Measurements from ENCODE around the gene TAF15.

Gene TAF15

DNA sequence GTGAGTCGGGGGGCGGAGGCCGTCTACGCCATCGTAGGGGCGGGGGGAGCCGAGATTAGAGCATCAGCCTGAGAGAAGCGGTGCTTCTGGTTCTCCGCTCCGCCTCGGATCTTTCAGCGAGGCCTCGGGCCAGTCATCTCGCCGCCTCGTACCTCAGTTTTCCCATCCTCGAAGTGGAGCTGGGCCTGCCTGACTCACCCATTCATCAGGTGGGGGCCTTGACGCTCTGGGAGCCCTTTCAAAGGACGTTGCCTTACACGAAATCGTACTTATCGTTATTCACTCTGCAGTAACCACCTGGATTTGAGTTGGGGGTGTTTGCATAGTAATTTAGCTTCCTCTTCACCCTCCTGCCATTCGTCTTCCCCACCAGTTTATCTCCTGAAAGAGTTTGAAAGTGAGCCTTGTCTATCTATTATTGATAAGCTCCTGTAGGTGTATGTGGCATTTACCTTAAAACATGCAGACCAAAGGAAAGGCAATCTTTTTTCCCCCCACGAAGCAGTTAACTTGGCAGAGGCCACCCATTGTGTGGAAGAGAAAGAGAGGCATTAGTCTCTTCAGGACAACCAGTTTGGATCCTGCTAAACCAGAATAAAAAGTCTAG lies 674 bp downstream of the TAF15 start:
- in situ Hi-C loops (cut with HindIII; ENCODE audit: low pct_ligation_motif_present, low pct_unique_long_range_greater_than_20kb, low sequenced_read_pairs) = no loop called here

DNA sequence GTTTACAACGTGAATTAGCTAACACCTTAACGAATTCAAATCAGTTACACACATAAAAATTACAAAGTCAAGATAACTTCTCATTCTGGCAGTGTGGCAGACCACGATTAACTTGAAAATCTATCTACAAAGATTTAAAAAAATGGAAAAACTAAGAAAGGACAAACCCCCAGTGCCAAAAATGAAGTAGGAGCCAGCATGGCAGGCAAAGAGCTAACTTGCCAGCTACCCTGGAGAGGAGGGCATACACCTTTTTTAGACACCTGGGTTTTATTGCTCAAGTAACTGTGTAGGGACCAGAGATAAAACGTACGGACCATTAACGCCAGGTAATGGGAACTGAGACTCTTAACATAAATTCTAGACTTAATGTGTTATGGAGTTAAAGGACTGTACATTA lies 2.5 kb downstream of the TAF15 start:
- in situ Hi-C loops (cut with HindIII; ENCODE audit: low pct_ligation_motif_present, low pct_unique_long_range_greater_than_20kb, low sequenced_read_pairs) = no loop called here
- DNase-seq = no peak

More for the DNA sequence above, 674 bp downstream of the TAF15 start:
- peak; percentile 37 for DNase-seq

DNA sequence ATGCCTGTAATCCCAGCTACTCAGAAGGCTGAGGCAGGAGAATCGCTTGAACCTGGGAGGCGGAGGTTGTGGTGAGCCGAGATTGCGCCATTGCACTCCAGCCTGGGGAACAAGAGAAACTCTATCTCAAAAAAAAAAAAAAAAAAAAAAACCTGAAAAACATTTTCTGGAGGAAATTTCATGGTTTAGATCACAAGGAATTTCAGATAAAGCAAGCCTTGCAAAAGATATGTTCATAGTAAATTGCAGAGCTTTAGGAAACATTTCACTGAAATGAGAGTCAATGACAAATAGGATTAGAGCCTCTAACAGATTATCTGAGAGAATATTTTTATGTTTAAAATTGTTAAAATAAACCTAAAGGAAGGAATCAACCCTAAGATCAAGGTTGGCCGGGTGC lies 3.2 kb downstream of the TAF15 start:
- no peak for DNase-seq
- in situ Hi-C loops (cut with HindIII; ENCODE audit: low pct_ligation_motif_present, low pct_unique_long_range_greater_than_20kb, low sequenced_read_pairs) = no loop called here

DNA sequence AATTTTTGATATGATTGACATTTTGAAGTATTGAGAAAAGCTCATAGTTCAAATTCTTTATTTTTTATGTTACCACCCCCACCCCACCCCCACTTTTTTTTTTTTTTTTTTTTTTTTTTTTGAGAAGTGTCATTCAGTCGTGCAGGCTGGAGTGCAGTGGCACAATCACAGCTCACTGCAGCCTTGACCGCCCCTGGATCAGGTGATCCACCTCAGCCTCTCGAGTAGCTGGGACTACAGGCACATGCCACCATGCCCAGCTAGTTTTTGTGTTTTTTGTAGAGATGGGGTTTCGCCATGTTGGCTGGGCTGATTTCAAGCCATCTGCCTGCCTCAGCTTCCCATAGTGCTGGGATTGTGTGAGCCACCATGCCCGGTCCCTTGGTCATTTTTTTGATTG lies 7.4 kb downstream of the TAF15 start:
- no peak for DNase-seq
- in situ Hi-C loops (cut with HindIII; ENCODE audit: low pct_ligation_motif_present, low pct_unique_long_range_greater_than_20kb, low sequenced_read_pairs) = no loop called here

DNA sequence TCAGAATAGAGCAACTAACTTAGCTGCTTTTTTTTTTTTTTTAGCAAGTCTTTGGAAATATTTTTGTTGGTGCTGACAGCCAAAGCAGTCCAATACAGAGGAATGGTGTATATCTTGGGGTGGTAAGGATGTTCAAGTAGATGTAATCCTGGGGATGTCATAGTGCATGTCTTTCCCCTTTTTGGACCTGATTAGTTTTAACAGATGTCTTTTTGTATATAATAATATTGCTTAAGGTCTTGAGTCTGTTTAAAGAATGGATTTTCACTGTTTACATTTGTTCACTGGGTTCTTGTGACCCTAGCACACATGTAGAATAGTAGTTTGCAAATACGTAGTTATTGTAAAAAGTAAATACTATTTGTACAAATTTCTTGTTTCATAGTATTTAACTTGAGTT lies 7.9 kb downstream of the TAF15 start:
- in situ Hi-C loops (cut with HindIII; ENCODE audit: low pct_ligation_motif_present, low pct_unique_long_range_greater_than_20kb, low sequenced_read_pairs) = no loop called here
- no peak for DNase-seq

DNA sequence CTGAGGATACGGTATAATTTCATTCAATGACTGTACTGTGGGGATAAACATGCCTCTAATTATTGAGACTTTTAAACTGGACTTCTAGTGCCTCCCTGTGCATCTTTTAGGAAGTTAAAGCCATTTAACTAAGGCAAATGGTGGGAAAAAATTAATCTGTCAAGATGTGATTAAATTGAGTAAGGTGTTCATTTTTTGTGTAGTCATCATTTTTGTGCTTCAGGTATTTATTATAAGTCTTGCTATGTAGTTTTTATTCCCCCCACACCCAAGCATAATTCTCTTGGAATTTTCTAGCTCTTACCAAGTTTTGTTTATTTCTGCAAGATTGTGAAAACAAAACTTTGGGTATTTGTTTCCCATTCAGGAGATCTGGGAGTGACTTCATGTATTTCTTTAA lies 10.2 kb downstream of the TAF15 start:
- no peak for DNase-seq
- in situ Hi-C loops (cut with HindIII; ENCODE audit: low pct_ligation_motif_present, low pct_unique_long_range_greater_than_20kb, low sequenced_read_pairs) = no loop called here

DNA sequence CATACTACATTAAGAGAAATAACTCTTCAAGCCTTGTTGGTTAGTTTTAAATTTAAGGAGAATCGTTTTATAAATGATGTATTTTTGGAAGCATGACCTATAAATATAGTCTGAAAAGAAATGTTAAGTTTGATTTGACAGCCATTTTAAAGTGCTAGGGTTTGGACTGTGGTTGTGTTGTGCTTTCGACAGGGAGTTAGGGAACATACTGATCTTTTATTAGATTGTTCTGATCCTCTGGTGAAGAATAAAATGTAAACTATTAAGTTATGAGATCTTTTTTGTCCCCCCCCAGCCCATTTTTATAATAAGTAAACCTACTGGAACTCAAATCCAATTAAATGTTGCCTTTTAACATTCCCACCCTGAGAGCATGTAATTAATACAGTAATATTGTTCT lies 12.0 kb downstream of the TAF15 start:
- DNase-seq = no peak
- in situ Hi-C loops (cut with HindIII; ENCODE audit: low pct_ligation_motif_present, low pct_unique_long_range_greater_than_20kb, low sequenced_read_pairs) = no loop called here

DNA sequence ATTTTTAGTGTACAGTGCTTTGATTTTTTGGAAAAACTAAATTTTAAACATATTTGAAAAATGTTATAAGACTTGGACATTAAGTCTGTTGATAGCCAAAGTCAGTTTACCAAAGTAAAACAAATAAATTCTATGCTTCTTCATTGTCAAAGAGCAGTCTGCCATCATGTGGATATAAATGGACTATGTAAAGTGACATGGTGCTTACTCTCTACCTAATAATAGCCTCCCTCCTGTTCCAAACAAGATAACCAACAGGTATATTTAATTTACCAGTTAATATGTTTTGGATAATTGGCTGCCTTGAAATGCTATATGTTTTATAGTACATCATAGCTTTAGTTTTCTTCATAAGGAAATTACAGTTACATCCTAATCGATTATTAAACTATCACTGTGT lies 15.9 kb downstream of the TAF15 start:
- no peak for DNase-seq
- in situ Hi-C loops (cut with HindIII; ENCODE audit: low pct_ligation_motif_present, low pct_unique_long_range_greater_than_20kb, low sequenced_read_pairs) = no loop called here

DNA sequence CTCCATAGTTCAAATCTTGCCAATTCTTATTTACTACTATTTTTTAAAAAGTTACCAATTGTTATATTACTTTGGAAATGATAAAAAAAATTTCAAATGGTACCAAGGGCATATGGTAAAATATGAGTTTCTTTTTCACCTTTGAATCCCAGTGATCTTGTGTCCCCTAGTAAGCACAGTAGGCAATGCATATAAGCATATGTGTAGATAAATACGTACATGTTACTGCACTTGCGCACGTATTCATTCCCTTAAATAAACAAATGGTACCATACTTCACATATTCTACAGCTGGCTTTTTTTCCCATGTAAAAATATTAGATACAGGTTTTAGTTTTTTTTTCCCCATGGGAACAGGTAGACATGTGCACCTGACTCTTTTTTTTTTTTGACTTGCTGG lies 31.8 kb downstream of the TAF15 start:
- in situ Hi-C loops (cut with HindIII; ENCODE audit: low pct_ligation_motif_present, low pct_unique_long_range_greater_than_20kb, low sequenced_read_pairs) = no loop called here
- no peak for DNase-seq

DNA sequence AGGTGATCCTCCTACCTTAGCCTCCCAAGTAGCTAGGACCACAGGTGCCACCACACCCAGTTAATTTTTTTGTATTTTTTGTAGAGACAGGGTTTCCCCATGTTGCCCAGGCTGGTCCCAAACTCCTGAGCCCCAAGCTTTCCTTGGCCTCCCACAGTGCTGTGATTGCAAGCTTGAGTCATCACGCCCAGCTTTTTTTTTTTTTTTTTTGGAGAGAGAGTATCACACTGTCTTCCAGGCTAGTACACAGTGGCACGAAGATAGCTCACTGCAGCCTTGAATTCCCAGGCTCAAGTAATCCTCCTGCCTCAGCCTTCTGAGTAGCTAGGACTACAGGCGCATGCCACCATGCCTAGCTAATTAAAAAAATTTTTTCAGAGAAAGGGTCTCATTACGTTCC lies 32.2 kb downstream of the TAF15 start:
- in situ Hi-C loops (cut with HindIII; ENCODE audit: low pct_ligation_motif_present, low pct_unique_long_range_greater_than_20kb, low sequenced_read_pairs) = no loop called here

DNA sequence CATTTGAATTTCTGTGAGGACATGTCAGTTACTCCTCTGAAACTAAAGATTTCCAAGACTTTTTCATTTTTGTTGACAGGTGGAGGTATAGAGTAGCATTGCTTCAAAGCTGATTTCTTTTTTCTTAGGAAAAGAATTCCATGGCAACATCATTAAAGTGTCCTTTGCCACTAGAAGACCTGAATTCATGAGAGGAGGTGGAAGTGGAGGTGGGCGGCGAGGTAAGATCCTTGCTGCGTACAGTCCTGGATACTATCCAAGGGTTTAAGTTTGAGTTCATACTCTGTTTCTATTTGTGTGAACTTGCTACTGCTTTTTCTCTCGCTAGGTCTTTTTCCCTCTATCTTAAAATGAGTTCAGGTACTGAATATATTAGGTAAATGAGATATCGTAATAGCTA lies 33.0 kb downstream of the TAF15 start:
- in situ Hi-C loops (cut with HindIII; ENCODE audit: low pct_ligation_motif_present, low pct_unique_long_range_greater_than_20kb, low sequenced_read_pairs) = no loop called here
- DNase-seq = no peak

More for the DNA sequence above, 32.2 kb downstream of the TAF15 start:
- peak; percentile 27 for DNase-seq

DNA sequence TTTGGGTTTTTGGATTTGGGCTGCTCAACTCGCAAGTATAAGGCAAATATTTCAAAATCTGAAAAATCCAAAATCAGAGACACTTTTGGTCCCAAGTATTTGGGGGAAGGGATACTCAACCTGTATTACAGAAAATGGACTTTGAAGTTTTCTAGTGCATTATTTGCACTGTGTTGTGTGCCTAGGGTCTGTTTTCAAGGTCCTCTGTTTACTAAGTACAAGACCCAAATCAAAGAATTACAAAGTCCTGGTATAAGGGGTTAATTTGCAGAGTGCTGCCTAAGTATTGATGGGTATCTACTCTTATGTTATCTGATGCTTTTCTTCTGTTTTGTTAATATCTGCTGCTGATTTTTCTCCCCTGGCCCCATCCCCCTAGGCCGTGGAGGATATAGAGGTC lies 34.4 kb downstream of the TAF15 start:
- in situ Hi-C loops (cut with HindIII; ENCODE audit: low pct_ligation_motif_present, low pct_unique_long_range_greater_than_20kb, low sequenced_read_pairs) = no loop called here
- no peak for DNase-seq

DNA sequence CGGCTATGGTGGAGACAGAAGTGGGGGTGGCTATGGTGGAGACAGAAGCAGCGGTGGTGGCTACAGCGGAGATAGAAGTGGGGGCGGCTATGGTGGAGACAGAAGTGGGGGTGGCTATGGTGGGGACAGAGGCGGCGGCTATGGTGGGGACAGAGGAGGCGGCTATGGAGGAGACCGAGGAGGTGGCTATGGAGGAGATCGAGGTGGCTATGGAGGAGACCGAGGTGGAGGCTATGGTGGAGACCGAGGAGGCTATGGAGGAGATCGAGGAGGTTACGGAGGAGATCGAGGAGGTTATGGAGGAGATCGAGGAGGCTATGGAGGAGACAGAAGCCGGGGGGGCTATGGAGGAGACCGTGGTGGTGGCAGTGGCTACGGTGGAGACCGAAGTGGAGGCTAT lies 35.3 kb downstream of the TAF15 start:
- in situ Hi-C loops (cut with HindIII; ENCODE audit: low pct_ligation_motif_present, low pct_unique_long_range_greater_than_20kb, low sequenced_read_pairs) = no loop called here
- DNase-seq = no peak

DNA sequence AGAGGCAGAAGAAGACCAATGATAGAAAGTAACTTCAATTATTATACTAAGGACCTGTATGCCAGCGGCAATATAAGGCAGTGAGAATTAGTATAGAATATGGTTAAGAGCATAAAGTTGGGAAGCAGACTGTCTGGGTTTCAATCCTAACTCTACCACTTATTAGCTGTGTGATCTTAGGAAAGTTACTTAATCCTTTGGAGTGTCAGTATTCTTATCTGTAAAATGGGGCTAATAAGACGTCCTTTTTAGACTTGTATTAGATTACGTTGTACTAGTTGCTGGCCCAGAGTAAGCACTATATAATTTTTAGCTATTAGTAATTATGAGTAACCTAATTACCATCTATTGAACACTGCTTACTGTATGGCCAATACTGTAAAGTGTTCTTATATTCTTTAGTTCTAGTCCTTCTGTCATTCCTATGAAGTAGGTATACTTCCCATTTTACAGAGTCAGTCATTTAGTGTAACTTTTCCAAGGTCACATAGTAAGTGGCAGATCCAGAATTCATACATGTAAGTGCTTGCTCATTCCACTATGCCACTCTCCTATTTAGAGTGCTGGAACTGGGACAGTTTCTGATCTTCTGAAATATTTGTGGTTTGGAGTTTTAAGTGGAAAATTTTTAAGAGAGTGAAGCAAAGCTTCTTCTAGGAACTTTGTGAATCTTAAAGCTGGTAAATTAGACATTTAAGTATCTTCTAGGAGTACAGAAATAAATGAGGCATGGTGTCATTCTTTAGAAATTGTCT lies 36.9 kb downstream of the TAF15 start:
- DNase-seq = no peak
- in situ Hi-C loops (cut with HindIII; ENCODE audit: low pct_ligation_motif_present, low pct_unique_long_range_greater_than_20kb, low sequenced_read_pairs) = no loop called here

DNA sequence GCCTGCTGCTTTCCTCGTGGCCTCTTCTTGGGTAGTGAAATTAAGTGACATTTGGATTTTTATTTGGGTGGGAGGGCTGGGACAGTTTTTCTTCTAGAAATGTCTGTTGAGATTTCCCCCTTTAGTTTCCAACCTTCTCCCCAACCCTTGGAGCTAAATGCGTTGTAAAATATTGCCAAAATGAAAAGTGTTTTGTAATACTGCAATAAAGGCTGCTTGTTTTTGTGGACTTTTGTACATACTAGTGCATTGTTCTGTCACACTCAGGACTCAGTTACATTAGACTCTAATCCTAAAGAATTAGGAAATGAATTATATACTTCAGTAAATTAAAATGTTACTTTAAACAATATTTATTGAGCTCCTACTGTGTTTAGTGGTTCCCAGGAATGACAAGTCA lies 37.7 kb downstream of the TAF15 start:
- no peak for DNase-seq
- in situ Hi-C loops (cut with HindIII; ENCODE audit: low pct_ligation_motif_present, low pct_unique_long_range_greater_than_20kb, low sequenced_read_pairs) = no loop called here

DNA sequence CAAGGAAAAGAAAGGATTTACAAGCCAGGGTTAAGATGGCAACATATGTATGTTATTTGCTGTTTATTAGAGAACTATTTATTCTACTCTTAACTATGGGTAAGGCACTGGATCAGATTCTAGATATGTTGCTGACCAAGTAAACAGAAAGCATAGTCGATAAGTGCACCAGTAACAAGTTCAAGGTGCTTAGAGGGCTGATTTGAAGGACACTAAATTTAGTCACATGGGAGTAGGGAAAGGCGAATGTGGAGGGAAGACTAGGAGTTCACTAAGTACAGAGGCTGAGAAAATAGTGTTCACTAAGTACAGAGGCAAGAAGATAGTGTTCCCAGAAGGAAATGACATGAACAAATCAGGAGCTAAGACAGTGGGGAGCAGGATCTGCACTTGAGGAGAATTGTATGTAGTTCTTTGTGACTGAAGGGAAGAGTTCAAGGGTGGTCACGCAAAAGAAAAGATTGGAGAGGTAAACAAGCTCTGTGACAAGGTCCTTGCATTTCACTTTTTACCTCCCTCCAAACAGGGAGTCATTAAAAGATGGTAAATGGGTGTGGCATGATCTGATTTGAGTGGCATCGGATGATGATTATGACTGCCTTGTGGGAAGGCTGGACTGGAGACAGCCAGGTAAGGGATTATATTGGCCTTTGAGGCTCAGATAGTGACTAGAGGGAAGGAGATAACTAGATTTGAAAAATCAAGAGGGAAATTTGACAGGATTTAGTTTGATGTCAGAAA lies 38.5 kb downstream of the TAF15 start:
- in situ Hi-C loops (cut with HindIII; ENCODE audit: low pct_ligation_motif_present, low pct_unique_long_range_greater_than_20kb, low sequenced_read_pairs) = no loop called here
- DNase-seq = no peak

DNA sequence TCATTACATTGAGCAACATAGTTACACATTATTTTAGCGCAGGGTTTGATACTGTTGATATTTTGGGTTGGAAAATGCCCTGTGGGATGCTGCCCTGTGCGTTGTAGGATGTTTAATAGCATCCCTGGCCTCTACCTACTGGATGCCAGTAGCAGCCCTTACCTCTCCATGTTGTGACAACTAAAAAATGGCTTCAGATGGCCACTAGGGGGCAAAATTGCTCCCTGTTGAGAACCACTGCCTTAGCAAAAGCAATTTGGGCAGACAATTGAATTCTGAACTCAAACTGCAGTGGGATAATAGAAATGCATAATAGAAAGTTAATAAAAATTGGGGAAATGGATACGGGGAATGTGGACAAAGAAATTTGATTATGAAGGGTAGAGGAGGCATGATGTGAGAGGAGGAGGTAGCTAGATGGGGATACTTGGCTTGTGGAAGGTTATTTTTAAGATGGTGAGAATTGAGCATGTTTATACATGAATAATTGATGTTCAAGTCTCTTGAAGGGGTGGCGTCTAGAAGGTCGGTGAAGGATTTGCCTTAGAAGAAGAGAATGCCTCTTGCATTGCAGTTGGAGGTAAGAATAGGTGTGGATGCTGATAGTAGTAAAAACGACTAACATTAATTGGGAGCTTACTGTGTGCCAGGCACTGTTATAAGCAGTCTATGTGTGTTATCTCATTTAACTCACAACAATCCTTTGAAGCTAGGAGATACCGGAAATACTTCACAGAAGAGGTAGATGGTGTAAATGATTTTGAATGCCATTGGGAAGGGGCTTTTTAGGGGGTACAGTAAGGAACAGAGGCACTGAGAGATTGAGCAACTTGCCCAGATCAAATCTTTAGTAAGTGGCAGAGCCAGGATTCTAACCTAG lies 40.4 kb downstream of the TAF15 start:
- peak; percentile 72 for DNase-seq
- in situ Hi-C loops (cut with HindIII; ENCODE audit: low pct_ligation_motif_present, low pct_unique_long_range_greater_than_20kb, low sequenced_read_pairs) = no loop called here

DNA sequence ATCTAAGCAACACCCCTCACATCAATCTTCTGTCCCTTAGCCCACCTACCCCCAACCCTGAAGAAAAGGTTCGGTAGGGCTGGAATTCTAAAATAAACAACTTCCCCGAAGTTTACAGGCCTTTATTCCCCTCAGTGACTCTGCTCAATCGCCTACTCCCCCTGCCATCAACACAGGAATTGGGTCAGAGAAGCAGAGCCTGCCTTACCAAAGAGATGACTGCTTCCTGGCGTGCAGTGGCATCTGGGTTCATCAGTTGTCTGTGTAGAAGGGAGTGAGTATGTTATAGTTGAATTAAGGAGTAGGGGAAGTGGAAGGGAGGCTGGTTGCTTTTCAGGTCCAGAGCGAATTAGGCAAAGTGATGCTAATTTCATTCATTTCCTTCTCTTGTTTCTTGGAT lies 46.7 kb downstream of the TAF15 start:
- in situ Hi-C loops (cut with HindIII; ENCODE audit: low pct_ligation_motif_present, low pct_unique_long_range_greater_than_20kb, low sequenced_read_pairs) = no loop called here
- no peak for DNase-seq

DNA sequence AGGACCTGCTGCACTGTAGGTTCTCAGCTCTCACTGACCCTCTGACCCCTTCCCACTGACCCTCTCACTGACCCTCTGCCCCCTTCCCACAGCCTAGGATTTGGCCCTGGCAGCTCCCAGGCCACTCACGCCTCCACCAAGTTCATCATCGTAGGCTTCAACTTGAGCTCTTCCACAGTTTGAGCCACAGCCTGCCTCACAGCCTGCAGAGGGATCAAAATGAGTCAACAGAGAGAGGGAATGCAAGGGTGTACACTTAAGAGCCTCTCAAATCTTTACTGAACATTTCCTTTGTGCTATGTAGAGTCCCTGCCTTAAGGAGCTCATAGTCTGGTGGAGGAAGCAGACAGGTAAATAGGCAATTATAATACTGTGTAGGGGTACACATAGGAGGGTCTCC lies 47.3 kb downstream of the TAF15 start:
- in situ Hi-C loops (cut with HindIII; ENCODE audit: low pct_ligation_motif_present, low pct_unique_long_range_greater_than_20kb, low sequenced_read_pairs) = no loop called here

More for the DNA sequence above, 47.3 kb downstream of the TAF15 start:
- DNase-seq = no peak
